H1 (cell line): Measurements from ENCODE around the gene DSE. TPM values are rescaled to one million over a fixed set of nuclear protein-coding genes. Genes with fewer than 3 reads are reported as not detected.

Source experiments
- CTCF ChIA-PET: fragments of 300-600 bp; sonication (Branson Sonifier 250); formaldehyde crosslinking; loops from one replicate; lab custom pipeline; 2021; ENCODE audit not compliant: partially characterized antibody; lab: Charles Lee
- POLR2A ChIA-PET: fragments of 300-600 bp; sonication (Branson Sonifier 250); formaldehyde crosslinking; loops from one replicate; lab custom pipeline; 2021; ENCODE audit warnings: inconsistent platforms; ENCODE audit not compliant: partially characterized antibody; lab: Charles Lee
- DNase-seq, 2 experiments: peaks; one replicate each; pipeline versions ENCODE4 v3.0.0 to v3.0.0-alpha.2; 2010 to 2022; ENCODE audit warnings: low spot score in 2 of 2, low read depth in 1 of 2, mixed read lengths in 1 of 2
- FAIRE-seq: peaks from 2 replicates; lab custom pipeline; 2011; peaks lifted over from hg19 to GRCh38; lab: Jason Lieb, UNC
- H2AFZ ChIP-seq: 2 replicates; pipeline ENCODE4 v1.8.1; 2012; ENCODE audit warnings: low read length, inconsistent platforms
- H2AK5ac ChIP-seq: 2 replicates; pipeline ENCODE4 v1.6.1; 2013; ENCODE audit warnings: low read depth, low read length
- H2BK120ac ChIP-seq: replicated peaks from 2 replicates; pipeline ENCODE3; 2013; ENCODE audit warnings: low read depth, low read length, inconsistent platforms
- H2BK12ac ChIP-seq: 2 replicates; pipeline ENCODE4 v1.6.1; 2013; ENCODE audit warnings: low read depth, low read length
- H2BK15ac ChIP-seq: 2 replicates; pipeline ENCODE4 v1.6.1; 2013; ENCODE audit warnings: low read length
- H2BK20ac ChIP-seq: 2 replicates; pipeline ENCODE4 v1.6.1; 2013; ENCODE audit warnings: low read length
- H2BK5ac ChIP-seq: 2 replicates; pipeline ENCODE4 v1.6.1; 2013; ENCODE audit warnings: low read depth, low read length
- H3K14ac ChIP-seq: 2 replicates; pipeline ENCODE4 v1.6.1; 2013; ENCODE audit warnings: inconsistent platforms; ENCODE audit not compliant: insufficient read length
- H3K18ac ChIP-seq: 2 replicates; pipeline ENCODE4 v1.6.1; 2013; ENCODE audit warnings: low read length; ENCODE audit errors: extremely low read depth
- H3K23ac ChIP-seq: 2 replicates; pipeline ENCODE4 v1.6.1; 2013; ENCODE audit warnings: inconsistent platforms; ENCODE audit not compliant: insufficient read length
- H3K23me2 ChIP-seq: 2 replicates; pipeline ENCODE4 v1.6.1; 2013; ENCODE audit warnings: low read depth, low read length
- H3K27ac ChIP-seq: 2 replicates; pipeline ENCODE4 v1.6.1; 2011; ENCODE audit warnings: low read depth, low read length, inconsistent platforms
- H3K27me3 ChIP-seq, 4 experiments: replicated peaks in 1 of 4; 1 replicate in 1 of 4; 2 replicates in 3 of 4; pipeline versions ENCODE4 v1.6.1 to v1.8.1; 2011 to 2013; ENCODE audit warnings: low read length in 3 of 4, mild to moderate bottlenecking in 3 of 4, inconsistent platforms in 2 of 4, mixed read lengths in 2 of 4, moderate library complexity in 1 of 4; ENCODE audit not compliant: control insufficient read depth in 3 of 4, insufficient read depth in 3 of 4; ENCODE audit errors: extremely low read depth in 1 of 4
- H3K36me3 ChIP-seq, 4 experiments: 2 replicates each; pipeline versions ENCODE4 v1.6.1 to v1.8.1; 2011 to 2013; ENCODE audit warnings: mild to moderate bottlenecking in 4 of 4, low read length in 3 of 4, moderate library complexity in 2 of 4, control low read depth in 1 of 4, inconsistent platforms in 1 of 4; ENCODE audit not compliant: insufficient read depth in 4 of 4, control insufficient read depth in 2 of 4
- H3K4ac ChIP-seq: replicated peaks from 2 replicates; pipeline ENCODE3; 2013; ENCODE audit warnings: low read length, low read depth, mixed read lengths, inconsistent platforms; ENCODE audit not compliant: insufficient read length
- H3K4me1 ChIP-seq, 4 experiments: replicated peaks in 1 of 4; 1 replicate in 1 of 4; 2 replicates in 3 of 4; pipeline versions ENCODE4 v1.6.1 to v1.8.1; 2011 to 2013; ENCODE audit warnings: low read length in 3 of 4, inconsistent platforms in 2 of 4, mixed read lengths in 1 of 4; ENCODE audit not compliant: insufficient read depth in 4 of 4, control insufficient read depth in 3 of 4
- H3K4me2 ChIP-seq, 2 experiments: 2 replicates each; pipeline versions ENCODE4 v1.6.1 to v1.8.1; 2011 to 2013; ENCODE audit warnings: low read depth in 2 of 2, low read length in 2 of 2, control low read depth in 1 of 2, inconsistent platforms in 1 of 2, mild to moderate bottlenecking in 1 of 2; ENCODE audit not compliant: insufficient read depth in 1 of 2
- H3K4me3 ChIP-seq, 4 experiments: fragments of 200-600, 300-600 bp in 1 of 4; sonication (generic), shearing (Covaris generic), sonication (Bioruptor Twin) in 1 of 4; 2 replicates each; pipeline versions ENCODE4 v1.5.1 to v1.8.1; 2011 to 2016; ENCODE audit warnings: low read length in 4 of 4, low read depth in 3 of 4, control low read depth in 2 of 4, inconsistent platforms in 2 of 4, mild to moderate bottlenecking in 2 of 4, mixed read lengths in 1 of 4, moderate library complexity in 1 of 4; ENCODE audit not compliant: insufficient read depth in 2 of 4; ENCODE audit errors: extremely low read depth in 1 of 4
- H3K56ac ChIP-seq: replicated peaks from 2 replicates; pipeline ENCODE3; 2013; ENCODE audit warnings: low read depth, mild to moderate bottlenecking, mixed read lengths, low read length, inconsistent platforms; ENCODE audit not compliant: insufficient read length
- H3K79me1 ChIP-seq: 2 replicates; pipeline ENCODE4 v1.6.1; 2013; ENCODE audit warnings: low read depth, low read length, control low read depth
- H3K79me2 ChIP-seq, 2 experiments: 2 replicates each; pipeline versions ENCODE4 v1.6.1 to v1.8.1; 2012 to 2013; ENCODE audit warnings: low read length in 2 of 2, mild to moderate bottlenecking in 2 of 2, inconsistent platforms in 1 of 2; ENCODE audit not compliant: insufficient read depth in 2 of 2, control insufficient read depth in 1 of 2
- H3K9ac ChIP-seq, 4 experiments: replicated peaks in 1 of 4; 1 replicate in 1 of 4; 2 replicates in 3 of 4; pipeline versions ENCODE4 v1.6.1 to v1.8.1; 2011 to 2013; ENCODE audit warnings: low read depth in 3 of 4, low read length in 3 of 4, control low read depth in 2 of 4, mild to moderate bottlenecking in 2 of 4, moderate library complexity in 2 of 4, inconsistent platforms in 1 of 4; ENCODE audit errors: extremely low read depth in 1 of 4
- H3K9me3 ChIP-seq, 2 experiments: 2 replicates each; pipeline versions ENCODE4 v1.6.1 to v1.8.1; 2012 to 2013; ENCODE audit warnings: mild to moderate bottlenecking in 2 of 2, moderate library complexity in 2 of 2, control low read depth in 1 of 2, inconsistent platforms in 1 of 2, low read depth in 1 of 2, low read length in 1 of 2, mixed read lengths in 1 of 2; ENCODE audit not compliant: insufficient read depth in 2 of 2
- H4K20me1 ChIP-seq, 2 experiments: replicated peaks in 1 of 2; 2 replicates each; pipeline versions ENCODE3 to v1.8.1; 2011 to 2013; ENCODE audit warnings: inconsistent platforms in 2 of 2, low read length in 2 of 2, mild to moderate bottlenecking in 1 of 2; ENCODE audit not compliant: insufficient read depth in 2 of 2, control insufficient read depth in 1 of 2
- H4K5ac ChIP-seq: 2 replicates; pipeline ENCODE4 v1.6.1; 2013; ENCODE audit warnings: low read length, low read depth, mixed read lengths, inconsistent platforms; ENCODE audit not compliant: insufficient read length
- H4K8ac ChIP-seq: 2 replicates; pipeline ENCODE4 v1.8.0; 2013; ENCODE audit warnings: mild to moderate bottlenecking, moderate library complexity, low read length, inconsistent platforms; ENCODE audit not compliant: insufficient read depth; ENCODE audit errors: extremely low read depth
- H4K91ac ChIP-seq: replicated peaks from 2 replicates; pipeline ENCODE3; 2013; ENCODE audit warnings: low read length, mixed read lengths, inconsistent platforms; ENCODE audit not compliant: insufficient read length
- CHD2 ChIP-seq: IDR thresholded peaks from 2 replicates; pipeline ENCODE4 v1.6.1; 2012; ENCODE audit warnings: low read length, improper control_type of control experiment
- GABPA ChIP-seq: IDR thresholded peaks from 2 replicates; pipeline ENCODE4 v1.6.1; 2011; ENCODE audit warnings: mild to moderate bottlenecking, low read length, moderate library complexity, borderline replicate concordance; ENCODE audit not compliant: insufficient read depth
- GTF2F1 ChIP-seq: IDR thresholded peaks from 2 replicates; pipeline ENCODE4 v1.6.1; 2012; ENCODE audit warnings: low read depth, low read length, improper control_type of control experiment, borderline replicate concordance
- HDAC2 ChIP-seq, 2 experiments: fragments of 300-600 bp in 1 of 2; sonication (generic) in 1 of 2; IDR thresholded peaks; 2 replicates each; pipeline ENCODE4 v1.6.1; 2011 to 2012; ENCODE audit warnings: low read depth in 2 of 2, low read length in 2 of 2, mild to moderate bottlenecking in 2 of 2, moderate library complexity in 2 of 2, borderline replicate concordance in 1 of 2, inconsistent platforms in 1 of 2
- HDAC6 ChIP-seq: IDR thresholded peaks from one replicate; pipeline ENCODE4 v1.7.1; 2012; ENCODE audit warnings: low read depth, mild to moderate bottlenecking, inconsistent platforms, low read length, moderate library complexity
- KDM1A ChIP-seq: fragments of 200-600, 300-600 bp; sonication (generic); IDR thresholded peaks from 2 replicates; pipeline ENCODE4 v1.7.1; 2016; ENCODE audit warnings: mild to moderate bottlenecking, low read length, borderline replicate concordance
- RFX5 ChIP-seq: IDR thresholded peaks from 2 replicates; pipeline ENCODE4 v1.6.1; 2011; ENCODE audit warnings: low read depth, low read length, improper control_type of control experiment, borderline replicate concordance
- SIX5 ChIP-seq: IDR thresholded peaks from 2 replicates; pipeline ENCODE4 v1.6.1; 2011; ENCODE audit warnings: mild to moderate bottlenecking, low read depth, low read length
- TAF7 ChIP-seq: optimal IDR thresholded peaks from 2 replicates; pipeline ENCODE3; 2011; ENCODE audit warnings: low read depth, mild to moderate bottlenecking, inconsistent platforms, low read length, moderate library complexity, borderline replicate concordance
- WGBS, 2 experiments: shearing (Covaris generic) in 1 of 2; methylation state at CpG; one replicate each; pipeline versions ENCODE4 v1.1.6 to v1.1.7; 2013 to 2015; ENCODE audit warnings: low lambda C conversion rate in 2 of 2, mixed read lengths in 2 of 2, inconsistent platforms in 1 of 2, low coverage in 1 of 2, missing lambda C conversion rate in 1 of 2; ENCODE audit not compliant: insufficient replicate concordance in 2 of 2, insufficient coverage in 1 of 2, insufficient read length in 1 of 2; ENCODE audit errors: extremely low coverage in 1 of 2, missing lambda C conversion rate in 1 of 2; 5-methylcytosine and 5-hydroxymethylcytosine counted together
- polyA plus RNA-seq, 7 experiments: library from polyadenylated mRNA; depleted of rRNA in 3 of 7; stranded (reverse) in 5 of 7; unstranded in 2 of 7; fragments of >200 nt in 5 of 7; fragments of 200-250 nt in 2 of 7; gene quantifications; 1 replicate in 5 of 7; 2 replicates in 1 of 7; 4 replicates in 1 of 7; pipeline versions ENCODE4 v1.2.1 to v1.2.3, GENCODE V29; 2011 to 2013; ENCODE audit warnings: missing spikeins in 2 of 7, mixed read lengths in 2 of 7
- total RNA-seq: library from RNA; stranded (reverse); fragmentation: NEBNext Ultra II Directional; extraction: Animal tissue kit (Norgen Biotek cat#: 25700); gene quantifications from 2 replicates; pipeline ENCODE4 v1.2.1, GENCODE V29; 2021
- TF ChIP-seq, protein P1 (sequence below), 3 experiments: IDR thresholded peaks; 1 replicate in 2 of 3; 2 replicates in 1 of 3; pipeline versions ENCODE4 v1.5.1 to v1.6.1; 2011; ENCODE audit warnings: low read length in 3 of 3, mild to moderate bottlenecking in 3 of 3, inconsistent platforms in 2 of 3, low read depth in 1 of 3, moderate library complexity in 1 of 3; ENCODE audit not compliant: insufficient read depth in 1 of 3; ENCODE audit errors: control extremely low read depth in 1 of 3

The DSE gene
- total and polyA plus RNA-seq, 2 of the 8 experiments (the other 6 are each of a cell fraction or from before 2014, with no cell fraction given), result 32.5 to 94.4 TPM

DNA sequence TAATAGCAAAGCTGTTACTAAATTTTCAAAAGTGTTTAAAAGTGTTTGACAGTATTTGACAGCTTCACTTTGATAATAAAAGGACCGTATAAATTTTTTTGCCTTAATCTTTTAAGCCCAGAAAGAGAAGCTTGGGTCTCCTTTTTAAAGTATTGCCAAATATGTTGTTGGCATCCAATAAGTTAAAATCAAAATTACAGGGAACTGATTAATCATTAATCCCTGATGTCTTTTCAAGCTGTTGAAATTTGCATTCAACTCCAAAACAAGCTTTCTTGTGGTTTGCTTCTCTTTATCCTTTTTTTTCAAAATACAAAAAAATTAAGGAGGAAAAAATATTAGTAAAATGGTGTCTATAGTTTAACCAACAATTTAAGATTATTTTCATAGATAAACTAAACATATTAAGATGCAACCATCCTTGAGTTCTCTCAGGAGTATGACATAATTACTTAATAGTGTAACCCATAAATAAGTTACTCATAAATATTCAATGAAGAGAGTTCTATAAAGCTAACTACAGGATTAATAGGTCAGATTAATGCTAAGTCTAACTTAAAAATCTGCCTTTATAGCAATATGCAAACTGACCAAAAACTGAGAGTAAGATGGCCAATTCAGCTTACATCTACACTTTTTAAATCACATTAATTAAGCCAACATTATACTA, 63.4 kb downstream of the DSE start:
- DNase-seq (no peak), FAIRE-seq (no peak)
- no peak overlapping the region for H3K4me3 ChIP-seq
- no peak overlapping the region for H2AFZ ChIP-seq
- no peak overlapping the region for H3K27ac ChIP-seq
- no peaks in the 10 kb centered on the region for H4K20me1 ChIP-seq
- H2BK5ac ChIP-seq, result no peak overlapping the region
- no peaks in the 10 kb centered on the region for H3K79me2 ChIP-seq
- H2BK20ac ChIP-seq, result no peak overlapping the region
- H2AK5ac ChIP-seq, result no peak overlapping the region
- no peak overlapping the region for H4K91ac ChIP-seq
- H3K14ac ChIP-seq, result no peak overlapping the region
- no peaks in the 10 kb centered on the region for H3K23me2 ChIP-seq
- no peaks in the 10 kb centered on the region for H3K9me3 ChIP-seq
- H3K56ac ChIP-seq, result no peak overlapping the region
- CTCF ChIA-PET, result interaction anchor here (1.1 to 4.4 kb wide), 3 partner anchors 10 to 146 kb away, joined by 4 to 39 read pairs (median 7); no protein-coding TSS in a partner anchor
- H3K18ac ChIP-seq, result no peak overlapping the region
- no peak overlapping the region for H2BK15ac ChIP-seq
- no peak overlapping the region for H4K8ac ChIP-seq
- no peak overlapping the region for H3K4ac ChIP-seq
- no peak overlapping the region for H2BK120ac ChIP-seq
- H3K4me2 ChIP-seq, result no peak overlapping the region
- 97% methylated on average over 1 of the region's 1 CpG; no CpG with 5 or more reads in 1 of the 2 experiments for WGBS, 2 experiments
- H3K23ac ChIP-seq, result no peak overlapping the region
- H2BK12ac ChIP-seq, result no peak overlapping the region
- H3K4me1 ChIP-seq, result peaks cover 0 to 12% (median 4%) of the 10 kb centered on the region in 4 experiments; a peak in 3 of 7 replicates
- no peaks in the 10 kb centered on the region for H3K79me1 ChIP-seq
- H4K5ac ChIP-seq, result no peak overlapping the region
- H3K9ac ChIP-seq, result no peak overlapping the region
- peaks cover 0 to 9% (median 4%) of the 10 kb centered on the region in 4 experiments; a peak in 3 of 8 replicates for H3K36me3 ChIP-seq
- H3K27me3 ChIP-seq, result no peaks in the 10 kb centered on the region
- POLR2A ChIA-PET, result interaction anchor here (1.0 to 1.7 kb wide), 2 partner anchors 12 to 63 kb away, joined by 3 to 7 read pairs; no protein-coding TSS in a partner anchor
- TF ChIP-seq CHD2 (no peak), SIX5 (no peak), TAF7 (no peak), GTF2F1 (no peak), HDAC6 (no peak), RFX5 (no peak), GABPA (no peak), KDM1A (no peak), HDAC2 (IDR thresholded peaks at IDR 0.05; ENCODE audit: borderline replicate concordance in 1 of 2, low read depth in 2 of 2, low read length in 2 of 2) (no peak)
- TF ChIP-seq, protein P1, sequence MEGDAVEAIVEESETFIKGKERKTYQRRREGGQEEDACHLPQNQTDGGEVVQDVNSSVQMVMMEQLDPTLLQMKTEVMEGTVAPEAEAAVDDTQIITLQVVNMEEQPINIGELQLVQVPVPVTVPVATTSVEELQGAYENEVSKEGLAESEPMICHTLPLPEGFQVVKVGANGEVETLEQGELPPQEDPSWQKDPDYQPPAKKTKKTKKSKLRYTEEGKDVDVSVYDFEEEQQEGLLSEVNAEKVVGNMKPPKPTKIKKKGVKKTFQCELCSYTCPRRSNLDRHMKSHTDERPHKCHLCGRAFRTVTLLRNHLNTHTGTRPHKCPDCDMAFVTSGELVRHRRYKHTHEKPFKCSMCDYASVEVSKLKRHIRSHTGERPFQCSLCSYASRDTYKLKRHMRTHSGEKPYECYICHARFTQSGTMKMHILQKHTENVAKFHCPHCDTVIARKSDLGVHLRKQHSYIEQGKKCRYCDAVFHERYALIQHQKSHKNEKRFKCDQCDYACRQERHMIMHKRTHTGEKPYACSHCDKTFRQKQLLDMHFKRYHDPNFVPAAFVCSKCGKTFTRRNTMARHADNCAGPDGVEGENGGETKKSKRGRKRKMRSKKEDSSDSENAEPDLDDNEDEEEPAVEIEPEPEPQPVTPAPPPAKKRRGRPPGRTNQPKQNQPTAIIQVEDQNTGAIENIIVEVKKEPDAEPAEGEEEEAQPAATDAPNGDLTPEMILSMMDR (IDR thresholded peaks at IDR 0.05; ENCODE audit: control extremely low read depth in 1 of 3, insufficient read depth in 1 of 3, low read depth in 1 of 3, low read length in 3 of 3), result no peak
